Endothelial cell (in vitro differentiated cells): ENCODE measurements around the gene FHOD3. TPM values are rescaled to one million over a fixed set of nuclear protein-coding genes. Genes with fewer than 3 reads are reported as not detected.

ENCODE experiments used
- DNase-seq: peaks from one replicate; pipeline ENCODE4 v3.0.0; 2021; ENCODE audit warnings: low spot score
- H3K27ac Mint-ChIP-seq: one replicate; pipeline ENCODE4 v1.8.0; 2021; ENCODE audit warnings: mixed read lengths, inconsistent platforms; ENCODE audit not compliant: unreplicated experiment
- H3K27me3 Mint-ChIP-seq: one replicate; pipeline ENCODE4 v1.8.0; 2021; ENCODE audit warnings: mild to moderate bottlenecking, moderate library complexity, mixed read lengths, inconsistent platforms; ENCODE audit not compliant: unreplicated experiment
- H3K36me3 Mint-ChIP-seq: one replicate; pipeline ENCODE4 v1.8.0; 2021; ENCODE audit warnings: mild to moderate bottlenecking, low read depth, mixed read lengths, inconsistent platforms; ENCODE audit not compliant: unreplicated experiment
- H3K4me1 Mint-ChIP-seq: one replicate; pipeline ENCODE4 v1.8.0; 2021; ENCODE audit warnings: mild to moderate bottlenecking, mixed read lengths, inconsistent platforms; ENCODE audit not compliant: unreplicated experiment
- H3K4me3 Mint-ChIP-seq: one replicate; pipeline ENCODE4 v1.8.0; 2021; ENCODE audit warnings: mild to moderate bottlenecking, mixed read lengths, inconsistent platforms; ENCODE audit not compliant: unreplicated experiment
- H3K9me3 Mint-ChIP-seq: one replicate; pipeline ENCODE4 v1.8.0; 2021; ENCODE audit warnings: mixed read lengths, inconsistent platforms; ENCODE audit not compliant: unreplicated experiment
- CTCF ChIP-seq: fragments of 200-600 bp; sonication (generic); IDR thresholded peaks from one replicate; pipeline ENCODE4 v1.5.0; 2021; ENCODE audit warnings: antibody characterized with exemption; ENCODE audit not compliant: unreplicated experiment
- total RNA-seq: library from RNA; stranded (reverse); fragmentation: NEBNext Ultra II Directional; extraction: Animal tissue kit (Norgen Biotek cat#: 25700); gene quantifications from one replicate; pipeline ENCODE4 v1.2.1, GENCODE V29; 2021; ENCODE audit not compliant: unreplicated experiment

FHOD3 gene
- total RNA-seq, 1 donor from 2014 or later: 0.67 TPM

GRCh38 chr18:36734596-36734995 is 437.1 kb downstream of the FHOD3 start:
- no peaks in the 10 kb centered on the region for H3K4me1 Mint-ChIP-seq
- no peak overlapping the region for H3K27ac Mint-ChIP-seq
- peaks cover 3% of the 10 kb centered on the region for H3K9me3 Mint-ChIP-seq
- DNase-seq: no peak
- TF ChIP-seq CTCF: no peak
- H3K4me3 Mint-ChIP-seq: no peak overlapping the region
- H3K36me3 Mint-ChIP-seq: peaks cover 4% of the 10 kb centered on the region
- peaks cover 1% of the 10 kb centered on the region for H3K27me3 Mint-ChIP-seq

GRCh38 chr18:36735130-36735529 is 437.6 kb downstream of the FHOD3 start:
- no peak for DNase-seq
- peaks cover 1% of the 10 kb centered on the region for H3K27me3 Mint-ChIP-seq
- H3K4me3 Mint-ChIP-seq: no peak overlapping the region
- peaks cover 4% of the 10 kb centered on the region for H3K36me3 Mint-ChIP-seq
- H3K27ac Mint-ChIP-seq: no peak overlapping the region
- no peaks in the 10 kb centered on the region for H3K4me1 Mint-ChIP-seq
- peaks cover 3% of the 10 kb centered on the region for H3K9me3 Mint-ChIP-seq
- TF ChIP-seq CTCF: no peak

GRCh38 chr18:36736094-36736493 is 438.6 kb downstream of the FHOD3 start:
- no peak for TF ChIP-seq CTCF
- H3K27ac Mint-ChIP-seq: no peak overlapping the region
- peaks cover 3% of the 10 kb centered on the region for H3K9me3 Mint-ChIP-seq
- DNase-seq: no peak
- peaks cover 4% of the 10 kb centered on the region for H3K36me3 Mint-ChIP-seq
- H3K27me3 Mint-ChIP-seq: peaks cover 3% of the 10 kb centered on the region
- no peaks in the 10 kb centered on the region for H3K4me1 Mint-ChIP-seq
- H3K4me3 Mint-ChIP-seq: no peak overlapping the region

GRCh38 chr18:36737316-36737715 is 439.8 kb downstream of the FHOD3 start:
- peaks cover 4% of the 10 kb centered on the region for H3K36me3 Mint-ChIP-seq
- no peak overlapping the region for H3K4me3 Mint-ChIP-seq
- no peaks in the 10 kb centered on the region for H3K4me1 Mint-ChIP-seq
- peaks cover 3% of the 10 kb centered on the region for H3K9me3 Mint-ChIP-seq
- TF ChIP-seq CTCF: no peak
- peaks cover 3% of the 10 kb centered on the region for H3K27me3 Mint-ChIP-seq
- H3K27ac Mint-ChIP-seq: no peak overlapping the region
- DNase-seq: no peak

- Mint-ChIP-seq H3K4me1 (peaks cover 2% of the 10 kb centered on the region), H3K27me3 (peaks cover 4% of the 10 kb centered on the region), H3K36me3 (no peaks in the 10 kb centered on the region), H3K27ac (no peak overlapping the region), H3K9me3 (no peaks in the 10 kb centered on the region), H3K4me3 (no peak overlapping the region)
- no peak for DNase-seq
- TF ChIP-seq CTCF: no peak
Observed at GRCh38 chr18:36744261-36744876, 446.9 kb downstream of the FHOD3 start.
